DOHH2 (cell line): Measurements from ENCODE around the gene SH3PXD2A.

Experiments used
- CTCF ChIP-seq: fragments of 200-600 bp; sonication (generic); IDR thresholded peaks from one replicate; pipeline ENCODE4 v1.5.1; 2014; ENCODE audit warnings: antibody characterized with exemption, mild to moderate bottlenecking, low read depth, low read length; ENCODE audit not compliant: poor library complexity, severe bottlenecking
- EZH2phosphoT487 ChIP-seq: fragments of 200-600 bp; sonication (generic); IDR thresholded peaks from 2 replicates; pipeline ENCODE4 v1.6.1; 2017; ENCODE audit warnings: borderline replicate concordance, mild to moderate bottlenecking, antibody characterized with exemption, low read length, moderate library complexity, mixed read lengths

- TF ChIP-seq CTCF: no peak
- TF ChIP-seq EZH2phosphoT487: no peak
Measured at GRCh38 chr10:103636492-103636891, 218.9 kb downstream of the SH3PXD2A start.
